Astrocyte of the spinal cord (primary cell): ENCODE data around the gene ACP7.
"Not testable (repeated sequence)": the region's sequence is repeated elsewhere in the genome, so short reads cannot be mapped to it uniquely, and the experiment has no call there.

Experiments
- DNase-seq: peaks from one replicate; pipeline ENCODE4 v3.0.0; 2011; ENCODE audit warnings: low read depth, low spot score
- H3K4me3 ChIP-seq: 2 replicates; pipeline ENCODE4 v1.5.1; 2011; ENCODE audit warnings: low read depth, mild to moderate bottlenecking, low read length, moderate library complexity
- in situ Hi-C: cut with HindIII; loops from 2 replicates; pipeline ENCODE4 v1.10.0; 2017; ENCODE audit warnings: low sequenced_read_pairs
- TF ChIP-seq, protein P1 (sequence below): IDR thresholded peaks from 2 replicates; pipeline ENCODE4 v1.5.1; 2012; ENCODE audit warnings: low read depth, mild to moderate bottlenecking, low read length, inconsistent platforms

ACP7 gene

DNA sequence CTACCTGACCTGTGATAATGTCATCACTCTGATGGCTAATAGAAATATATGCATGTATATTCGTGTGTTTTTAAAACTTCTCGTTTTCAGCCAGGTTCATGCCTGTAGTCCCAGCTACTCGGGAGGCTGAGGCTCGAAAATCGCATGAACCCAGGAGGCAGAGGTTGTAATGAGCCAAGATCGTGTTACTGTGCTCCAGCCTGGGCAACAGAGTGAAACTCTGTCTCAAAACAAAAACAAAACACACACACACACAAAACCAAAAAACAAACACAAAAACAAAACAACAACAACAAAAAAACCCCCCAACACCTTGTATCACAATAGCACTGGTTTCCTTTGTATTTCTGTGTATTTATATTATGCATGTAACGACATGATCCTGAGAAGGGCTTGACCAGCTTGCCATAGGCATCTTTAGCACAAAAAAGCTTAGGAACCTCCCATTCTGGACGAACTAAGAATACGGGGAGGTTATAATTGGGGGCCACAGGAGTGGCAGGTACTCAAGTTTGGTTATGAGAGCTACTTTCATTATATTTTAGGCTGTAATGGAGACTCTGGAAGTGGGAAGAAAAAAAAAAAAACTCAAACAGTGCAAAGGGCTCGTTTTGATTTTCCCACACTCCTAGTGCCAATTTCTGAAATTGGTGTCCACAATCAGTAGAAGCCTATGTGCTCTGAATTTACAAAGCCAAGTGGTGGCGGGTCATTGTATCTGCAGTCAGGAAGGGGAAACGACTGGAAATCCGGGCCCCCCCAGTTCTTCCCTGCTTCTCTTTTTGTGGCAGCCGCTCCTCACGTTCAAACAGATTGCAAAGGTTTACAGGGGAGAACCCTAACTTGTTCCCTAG is 1.2 kb upstream of the ACP7 start:
- in situ Hi-C loops, result no loop called here
- TF ChIP-seq, protein P1, sequence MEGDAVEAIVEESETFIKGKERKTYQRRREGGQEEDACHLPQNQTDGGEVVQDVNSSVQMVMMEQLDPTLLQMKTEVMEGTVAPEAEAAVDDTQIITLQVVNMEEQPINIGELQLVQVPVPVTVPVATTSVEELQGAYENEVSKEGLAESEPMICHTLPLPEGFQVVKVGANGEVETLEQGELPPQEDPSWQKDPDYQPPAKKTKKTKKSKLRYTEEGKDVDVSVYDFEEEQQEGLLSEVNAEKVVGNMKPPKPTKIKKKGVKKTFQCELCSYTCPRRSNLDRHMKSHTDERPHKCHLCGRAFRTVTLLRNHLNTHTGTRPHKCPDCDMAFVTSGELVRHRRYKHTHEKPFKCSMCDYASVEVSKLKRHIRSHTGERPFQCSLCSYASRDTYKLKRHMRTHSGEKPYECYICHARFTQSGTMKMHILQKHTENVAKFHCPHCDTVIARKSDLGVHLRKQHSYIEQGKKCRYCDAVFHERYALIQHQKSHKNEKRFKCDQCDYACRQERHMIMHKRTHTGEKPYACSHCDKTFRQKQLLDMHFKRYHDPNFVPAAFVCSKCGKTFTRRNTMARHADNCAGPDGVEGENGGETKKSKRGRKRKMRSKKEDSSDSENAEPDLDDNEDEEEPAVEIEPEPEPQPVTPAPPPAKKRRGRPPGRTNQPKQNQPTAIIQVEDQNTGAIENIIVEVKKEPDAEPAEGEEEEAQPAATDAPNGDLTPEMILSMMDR, result no peak
- no peak for DNase-seq
- no peak overlapping the region for H3K4me3 ChIP-seq

- in situ Hi-C loops, result no loop called here
- TF ChIP-seq, protein P1, result no peak
- DNase-seq, result no peak
These were observed 577 bp upstream of the ACP7 start for GRCh38 chr19:39083599-39083982.

GRCh38 chr19:39084732-39085080 is 538 bp downstream of the ACP7 start:
- in situ Hi-C loops, result no loop called here
- H3K4me3 ChIP-seq, result no peak overlapping the region
- no peak for DNase-seq
- TF ChIP-seq, protein P1, result no peak

More at GRCh38 chr19:39083599-39083982, 577 bp upstream of the ACP7 start:
- H3K4me3 ChIP-seq, result peak overlapping the region; percentile 10

DNA sequence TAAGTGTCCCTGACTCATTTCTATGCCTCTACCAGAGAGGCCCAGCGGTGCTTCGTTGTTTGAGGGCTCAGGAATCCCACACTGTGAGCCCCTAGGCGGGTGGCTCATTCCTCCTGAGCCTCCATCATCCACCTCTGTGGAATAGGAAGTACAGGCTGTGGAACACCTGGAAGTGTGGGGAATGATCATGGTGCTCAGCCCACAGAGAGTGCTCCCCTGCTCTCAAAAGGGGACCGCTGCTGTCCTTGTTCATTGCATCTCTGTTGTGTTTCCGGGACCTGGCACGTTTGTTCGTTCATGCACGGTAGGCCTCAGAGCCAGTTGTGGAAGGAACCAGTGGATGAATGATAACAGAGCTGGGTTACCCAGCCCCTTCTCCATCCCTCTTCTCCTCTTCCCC is 1.2 kb downstream of the ACP7 start:
- in situ Hi-C loops, result no loop called here
- no peak overlapping the region for H3K4me3 ChIP-seq
- no peak for DNase-seq
- TF ChIP-seq, protein P1, result no peak

DNA sequence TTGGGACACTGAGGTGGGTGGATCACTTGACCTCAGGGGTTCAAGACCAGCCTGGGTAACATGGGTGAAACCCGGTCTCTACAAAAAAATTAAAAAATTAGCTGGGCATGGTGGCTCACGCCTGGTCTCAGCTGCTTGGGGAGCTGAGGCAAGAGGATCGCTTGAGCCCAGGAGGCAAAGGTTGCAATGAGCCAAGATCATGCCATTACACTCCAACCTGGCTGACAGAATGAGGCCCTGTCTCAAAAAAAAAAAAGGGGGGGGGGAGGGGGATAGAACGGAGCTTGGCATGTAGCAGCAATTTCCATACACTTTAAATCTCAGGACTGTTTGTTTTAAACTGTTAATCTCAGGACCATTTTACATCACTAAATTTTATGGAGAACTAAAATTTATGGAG is 2.2 kb downstream of the ACP7 start:
- no peak overlapping the region for H3K4me3 ChIP-seq
- TF ChIP-seq, protein P1, result no peak
- in situ Hi-C loops, result no loop called here
- no peak for DNase-seq

DNA sequence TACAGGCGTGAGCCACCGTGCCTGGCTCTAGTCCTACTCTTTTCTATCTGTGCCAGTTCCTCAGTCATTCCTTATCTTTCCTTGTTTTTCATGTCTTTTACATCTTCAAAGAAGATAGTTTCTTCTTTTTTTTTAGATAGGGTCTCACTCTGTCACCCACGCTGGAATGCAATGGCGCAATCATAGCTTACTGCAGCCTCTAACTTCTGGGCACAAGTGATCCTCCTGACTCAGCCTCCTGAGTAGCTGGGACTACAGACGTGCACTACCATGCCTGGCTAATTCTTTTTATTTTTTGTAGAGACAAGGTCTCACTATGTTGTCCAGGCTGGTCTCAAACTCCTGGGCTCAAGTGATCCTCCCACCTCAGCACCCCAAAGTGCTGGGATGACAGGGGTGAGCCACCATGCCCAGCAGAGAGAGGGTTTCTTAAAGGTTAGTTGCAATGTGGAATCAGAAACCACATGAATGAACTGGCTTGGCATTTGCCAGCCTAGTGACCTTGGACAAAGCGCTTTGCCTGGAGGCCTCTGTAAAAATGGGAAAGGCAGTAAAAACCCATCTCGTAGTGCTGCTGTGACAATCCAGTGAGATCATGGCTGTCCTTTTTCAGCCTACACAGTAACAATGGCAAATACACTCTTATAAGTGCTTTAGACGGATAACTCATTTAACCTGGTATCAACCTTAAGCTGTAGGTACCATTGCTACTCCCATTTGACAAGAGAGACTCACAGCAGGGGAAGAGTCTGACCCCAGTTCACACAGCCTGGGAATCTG is 3.9 kb downstream of the ACP7 start:
- DNase-seq, result no peak
- in situ Hi-C loops, result no loop called here
- TF ChIP-seq, protein P1, result no peak
- H3K4me3 ChIP-seq, result no peak overlapping the region

- DNase-seq, in situ Hi-C loops, H3K4me3 ChIP-seq: not testable (repeated sequence)
These were observed 5.8 kb downstream of the ACP7 start for GRCh38 chr19:39090016-39090415.
